SK-N-SH treated with all-trans-retinoic acid at 6 μM for 48 hours (cell line): ENCODE measurements around the gene PLA2G3.

Source experiments
- ATAC-seq: fragments of 200-7000 bp; cut with Tn5 transposase; 3 replicates; pipeline ENCODE4 v1.9.1; 2020; ENCODE audit warnings: mild to moderate bottlenecking, moderate library complexity
- ARNTL ChIP-seq: fragments of 450-650 bp; formaldehyde crosslinking; IDR thresholded peaks from 2 replicates; pipeline ENCODE4 v1.5.0; 2020; ENCODE audit warnings: low read depth, mild to moderate bottlenecking, moderate library complexity, borderline replicate concordance
- CREB5 ChIP-seq: fragments of 250-450 bp; sonication (Bioruptor Pico); IDR thresholded peaks from 2 replicates; pipeline ENCODE4 v1.5.1; 2020; ENCODE audit warnings: low read depth, mild to moderate bottlenecking, moderate library complexity
- CSDC2 ChIP-seq: fragments of 250-450 bp; sonication (Bioruptor Pico); IDR thresholded peaks from 2 replicates; pipeline ENCODE4 v1.5.0; 2020; ENCODE audit warnings: mild to moderate bottlenecking, moderate library complexity
- ESRRG ChIP-seq: fragments of 250-450 bp; sonication (Bioruptor Pico); IDR thresholded peaks from 2 replicates; pipeline ENCODE4 v1.6.1; 2021; ENCODE audit warnings: mild to moderate bottlenecking
- GLIS3 ChIP-seq: fragments of 250-450 bp; sonication (Bioruptor Pico); IDR thresholded peaks from 2 replicates; pipeline ENCODE4 v1.5.0; 2020; ENCODE audit warnings: mild to moderate bottlenecking, moderate library complexity
- ISL1 ChIP-seq: fragments of 250-450 bp; sonication (Bioruptor Pico); IDR thresholded peaks from 2 replicates; pipeline ENCODE4 v2.1.2; 2022; ENCODE audit warnings: mild to moderate bottlenecking, moderate library complexity
- OSR1 ChIP-seq: fragments of 250-450 bp; sonication (Bioruptor Pico); IDR thresholded peaks from 2 replicates; pipeline ENCODE4 v1.8.0; 2022; ENCODE audit warnings: moderate library complexity, mild to moderate bottlenecking, inconsistent platforms
- PPARA ChIP-seq: fragments of 250-450 bp; sonication (Bioruptor Pico); IDR thresholded peaks from 2 replicates; pipeline ENCODE4 v1.5.0; 2020; ENCODE audit warnings: mild to moderate bottlenecking, borderline replicate concordance
- RARB ChIP-seq: fragments of 250-450 bp; sonication (Bioruptor Pico); IDR thresholded peaks from 2 replicates; pipeline ENCODE4 v1.8.0; 2021; ENCODE audit warnings: mild to moderate bottlenecking, moderate library complexity
- SNAI2 ChIP-seq: fragments of 250-450 bp; sonication (Bioruptor Pico); IDR thresholded peaks from 2 replicates; pipeline ENCODE4 v1.5.0; 2020; ENCODE audit warnings: mild to moderate bottlenecking, moderate library complexity
- TCF4 ChIP-seq: fragments of 250-450 bp; sonication (Bioruptor Pico); IDR thresholded peaks from 2 replicates; pipeline ENCODE4 v1.8.0; 2021; ENCODE audit warnings: mild to moderate bottlenecking, moderate library complexity, borderline replicate concordance
- TOX ChIP-seq: fragments of 250-450 bp; sonication (Bioruptor Pico); IDR thresholded peaks from 2 replicates; pipeline ENCODE4 v1.8.0; 2021; ENCODE audit warnings: mild to moderate bottlenecking, moderate library complexity, borderline replicate concordance
- TSHZ2 ChIP-seq: fragments of 250-450 bp; sonication (Bioruptor Pico); IDR thresholded peaks from 2 replicates; pipeline ENCODE4 v1.5.0; 2020; ENCODE audit warnings: mild to moderate bottlenecking, moderate library complexity
- ZC3H10 ChIP-seq: fragments of 250-450 bp; sonication (Bioruptor Pico); IDR thresholded peaks from 2 replicates; pipeline ENCODE4 v1.5.1; 2021; ENCODE audit warnings: mild to moderate bottlenecking, moderate library complexity
- ZFP3 ChIP-seq: fragments of 250-450 bp; sonication (Bioruptor Pico); IDR thresholded peaks from 2 replicates; pipeline ENCODE4 v1.5.0; 2020; ENCODE audit warnings: mild to moderate bottlenecking, moderate library complexity
- ZFP30 ChIP-seq: fragments of 450-650 bp; formaldehyde crosslinking; IDR thresholded peaks from 2 replicates; pipeline ENCODE4 v1.5.0; 2022; ENCODE audit warnings: mild to moderate bottlenecking, moderate library complexity
- ZNF565 ChIP-seq: fragments of 450-650 bp; formaldehyde crosslinking; conservative IDR thresholded peaks from 2 replicates; pipeline ENCODE4 v1.5.0; 2020; ENCODE audit warnings: low read depth, mild to moderate bottlenecking, moderate library complexity
- ZNF70 ChIP-seq: fragments of 450-650 bp; formaldehyde crosslinking; IDR thresholded peaks from 2 replicates; pipeline ENCODE4 v1.5.0; 2020; ENCODE audit warnings: mild to moderate bottlenecking, moderate library complexity
- ZNF8 ChIP-seq: fragments of 450-650 bp; formaldehyde crosslinking; IDR thresholded peaks from 2 replicates; pipeline ENCODE4 v1.5.0; 2020; ENCODE audit warnings: mild to moderate bottlenecking, moderate library complexity
- TF ChIP-seq, protein P1 (sequence below): fragments of 250-450 bp; sonication (Bioruptor Pico); IDR thresholded peaks from 2 replicates; pipeline ENCODE4 v1.8.0; 2020; ENCODE audit warnings: mild to moderate bottlenecking, moderate library complexity, borderline replicate concordance
- TF ChIP-seq, protein P2 (sequence below): fragments of 250-450 bp; sonication (Bioruptor Pico); IDR thresholded peaks from 2 replicates; pipeline ENCODE4 v1.8.0; 2021; ENCODE audit warnings: low read depth, mild to moderate bottlenecking, moderate library complexity, borderline replicate concordance

PLA2G3 gene

GRCh38 chr22:31107894-31108218 is 32.5 kb downstream of the PLA2G3 start:
- no peak for TF ChIP-seq TSHZ2 (CRISPR knock-in tag)
- TF ChIP-seq TCF4 = no peak
- TF ChIP-seq ZNF70 (CRISPR knock-in tag) = no peak
- no peak for TF ChIP-seq ESRRG (CRISPR knock-in tag)
- TF ChIP-seq SNAI2 (CRISPR knock-in tag) = no peak
- TF ChIP-seq, protein P1, sequence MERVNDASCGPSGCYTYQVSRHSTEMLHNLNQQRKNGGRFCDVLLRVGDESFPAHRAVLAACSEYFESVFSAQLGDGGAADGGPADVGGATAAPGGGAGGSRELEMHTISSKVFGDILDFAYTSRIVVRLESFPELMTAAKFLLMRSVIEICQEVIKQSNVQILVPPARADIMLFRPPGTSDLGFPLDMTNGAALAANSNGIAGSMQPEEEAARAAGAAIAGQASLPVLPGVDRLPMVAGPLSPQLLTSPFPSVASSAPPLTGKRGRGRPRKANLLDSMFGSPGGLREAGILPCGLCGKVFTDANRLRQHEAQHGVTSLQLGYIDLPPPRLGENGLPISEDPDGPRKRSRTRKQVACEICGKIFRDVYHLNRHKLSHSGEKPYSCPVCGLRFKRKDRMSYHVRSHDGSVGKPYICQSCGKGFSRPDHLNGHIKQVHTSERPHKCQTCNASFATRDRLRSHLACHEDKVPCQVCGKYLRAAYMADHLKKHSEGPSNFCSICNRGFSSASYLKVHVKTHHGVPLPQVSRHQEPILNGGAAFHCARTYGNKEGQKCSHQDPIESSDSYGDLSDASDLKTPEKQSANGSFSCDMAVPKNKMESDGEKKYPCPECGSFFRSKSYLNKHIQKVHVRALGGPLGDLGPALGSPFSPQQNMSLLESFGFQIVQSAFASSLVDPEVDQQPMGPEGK (CRISPR knock-in tag) = no peak
- no peak for TF ChIP-seq OSR1 (CRISPR knock-in tag)
- TF ChIP-seq ZNF565 (CRISPR knock-in tag) = no peak
- no peak for TF ChIP-seq CSDC2 (CRISPR knock-in tag)
- no peak for TF ChIP-seq PPARA (CRISPR knock-in tag)
- TF ChIP-seq CREB5 = no peak
- no peak for TF ChIP-seq ZFP3 (CRISPR knock-in tag)
- no peak for TF ChIP-seq GLIS3 (CRISPR knock-in tag)
- no peak for TF ChIP-seq ARNTL (CRISPR knock-in tag)
- ATAC-seq = peak; percentile 36

- peak; percentile 99 for ATAC-seq
- TF ChIP-seq, protein P1 (CRISPR knock-in tag) = no peak
- TF ChIP-seq ZNF70 (CRISPR knock-in tag) (no peak), PPARA (CRISPR knock-in tag) (no peak), OSR1 (CRISPR knock-in tag) (no peak), ZFP3 (CRISPR knock-in tag) (no peak), GLIS3 (CRISPR knock-in tag) (no peak), ZFP30 (no peak)
Measured at GRCh38 chr22:31107178-31107893, 33.0 kb downstream of the PLA2G3 start, which contains the start of gene SELENOM. SELENOM (minus strand) TSS chr22:31107568; CDS start chr22:31107505, 63 bp downstream.

- ATAC-seq = no peak
- TF ChIP-seq TCF4 = no peak
- TF ChIP-seq OSR1 (CRISPR knock-in tag) = no peak
- no peak for TF ChIP-seq ZNF8
- TF ChIP-seq CREB5 = no peak
- no peak for TF ChIP-seq ISL1 (CRISPR knock-in tag)
- no peak for TF ChIP-seq ZFP3 (CRISPR knock-in tag)
- no peak for TF ChIP-seq TOX (CRISPR knock-in tag)
- TF ChIP-seq, protein P2, sequence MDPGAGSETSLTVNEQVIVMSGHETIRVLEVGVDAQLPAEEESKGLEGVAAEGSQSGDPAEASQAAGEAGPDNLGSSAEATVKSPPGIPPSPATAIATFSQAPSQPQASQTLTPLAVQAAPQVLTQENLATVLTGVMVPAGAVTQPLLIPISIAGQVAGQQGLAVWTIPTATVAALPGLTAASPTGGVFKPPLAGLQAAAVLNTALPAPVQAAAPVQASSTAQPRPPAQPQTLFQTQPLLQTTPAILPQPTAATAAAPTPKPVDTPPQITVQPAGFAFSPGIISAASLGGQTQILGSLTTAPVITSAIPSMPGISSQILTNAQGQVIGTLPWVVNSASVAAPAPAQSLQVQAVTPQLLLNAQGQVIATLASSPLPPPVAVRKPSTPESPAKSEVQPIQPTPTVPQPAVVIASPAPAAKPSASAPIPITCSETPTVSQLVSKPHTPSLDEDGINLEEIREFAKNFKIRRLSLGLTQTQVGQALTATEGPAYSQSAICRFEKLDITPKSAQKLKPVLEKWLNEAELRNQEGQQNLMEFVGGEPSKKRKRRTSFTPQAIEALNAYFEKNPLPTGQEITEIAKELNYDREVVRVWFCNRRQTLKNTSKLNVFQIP (CRISPR knock-in tag) = no peak
- TF ChIP-seq ZNF70 (CRISPR knock-in tag) = no peak
- no peak for TF ChIP-seq ZC3H10
- no peak for TF ChIP-seq PPARA (CRISPR knock-in tag)
- TF ChIP-seq GLIS3 (CRISPR knock-in tag) = no peak
- no peak for TF ChIP-seq RARB (CRISPR knock-in tag)
Measured at GRCh38 chr22:31106731-31107177, 33.6 kb downstream of the PLA2G3 start.
